Loucy (cell line): ENCODE results near the gene ACD.

ENCODE experiments used
- CTCF ChIP-seq: fragments of 200-600 bp; sonication (generic); conservative IDR thresholded peaks from 2 replicates; pipeline ENCODE4 v1.5.1; 2014; ENCODE audit warnings: mild to moderate bottlenecking, antibody characterized with exemption, low read length
- EZH2phosphoT487 ChIP-seq: fragments of 200-600 bp; IDR thresholded peaks from 2 replicates; pipeline ENCODE4 v1.6.1; 2018; ENCODE audit warnings: antibody characterized with exemption, mild to moderate bottlenecking, moderate library complexity, borderline replicate concordance

- TF ChIP-seq CTCF: no peak
- no peak for TF ChIP-seq EZH2phosphoT487
Observed at GRCh38 chr16:67678354-67679023, 18.4 kb upstream of the ACD start.
